Neural cell (in vitro differentiated cells): ENCODE measurements around the gene ACP1. TPM values are rescaled to one million over a fixed set of nuclear protein-coding genes. Genes with fewer than 3 reads are reported as not detected.

Source experiments
- H2AFZ ChIP-seq: fragments of 200-600, 300-800 bp; sonication (generic), shearing (Covaris generic); 2 replicates; pipeline ENCODE4 v1.6.0; 2014; ENCODE audit warnings: low read depth, mild to moderate bottlenecking, antibody characterized with exemption, low read length, moderate library complexity
- H3F3A ChIP-seq: fragments of 200-600 bp; shearing (Covaris generic); 2 replicates; pipeline ENCODE4 v1.6.1; 2016; ENCODE audit warnings: mild to moderate bottlenecking, moderate library complexity, mixed read lengths, antibody characterized with exemption, low read length; ENCODE audit not compliant: insufficient read depth, poor library complexity, severe bottlenecking
- H3K27ac ChIP-seq: fragments of 200-600, 300-800 bp; sonication (generic), shearing (Covaris generic); 2 replicates; pipeline ENCODE4 v1.5.1; 2014; ENCODE audit warnings: mild to moderate bottlenecking, low read length, moderate library complexity
- H3K27me3 ChIP-seq: fragments of 300-800, 200-600 bp; sonication (generic), shearing (Covaris generic); 2 replicates; pipeline ENCODE4 v1.6.0; 2014; ENCODE audit warnings: mild to moderate bottlenecking, low read depth, low read length, moderate library complexity; ENCODE audit not compliant: insufficient read depth
- H3K36me3 ChIP-seq: fragments of 300-800, 200-600 bp; sonication (generic), shearing (Covaris generic); 2 replicates; pipeline ENCODE4 v1.5.1; 2014; ENCODE audit warnings: mild to moderate bottlenecking, antibody characterized with exemption, low read length, moderate library complexity; ENCODE audit not compliant: insufficient read depth
- H3K4me2 ChIP-seq: fragments of 300-800, 200-600 bp; sonication (generic), shearing (Covaris generic); 2 replicates; pipeline ENCODE4 v1.6.0; 2014; ENCODE audit warnings: mild to moderate bottlenecking, low read length
- H3K4me3 ChIP-seq: fragments of 300-800, 200-600 bp; sonication (generic), shearing (Covaris generic); 2 replicates; pipeline ENCODE4 v1.5.1; 2014; ENCODE audit warnings: mild to moderate bottlenecking, low read length, moderate library complexity
- H3K79me2 ChIP-seq: fragments of 200-600 bp; shearing (Covaris generic); replicated peaks from 2 replicates; pipeline ENCODE4 v1.6.0; 2014; ENCODE audit warnings: mild to moderate bottlenecking, low read length, moderate library complexity; ENCODE audit not compliant: insufficient read depth
- H3K9ac ChIP-seq: fragments of 300-800, 200-600 bp; sonication (generic), shearing (Covaris generic); 2 replicates; pipeline ENCODE4 v1.6.1; 2016; ENCODE audit warnings: mild to moderate bottlenecking, low read length, mixed read lengths
- H3K9me2 ChIP-seq: fragments of 200-600 bp; shearing (Covaris generic); 2 replicates; pipeline ENCODE4 v1.6.1; 2016; ENCODE audit warnings: mild to moderate bottlenecking, low read length, mixed read lengths; ENCODE audit not compliant: insufficient read depth
- H3K9me3 ChIP-seq: fragments of 200-600, 300-800 bp; sonication (generic), shearing (Covaris generic); 2 replicates; pipeline ENCODE4 v1.6.1; 2016; ENCODE audit warnings: mild to moderate bottlenecking, mixed run types, low read length, moderate library complexity, mixed read lengths
- H4K20me1 ChIP-seq: fragments of 200-600 bp; shearing (Covaris generic); 2 replicates; pipeline ENCODE4 v1.6.1; 2016; ENCODE audit warnings: mild to moderate bottlenecking, mixed run types; ENCODE audit not compliant: insufficient read depth
- EP300 ChIP-seq: fragments of 450-650 bp; conservative IDR thresholded peaks from 2 replicates; pipeline ENCODE4 v1.6.1; 2014; ENCODE audit warnings: antibody characterized with exemption, mild to moderate bottlenecking, moderate library complexity; ENCODE audit not compliant: poor library complexity, severe bottlenecking
- EZH2 ChIP-seq: fragments of 200-600, 300-800 bp; shearing (Covaris generic), sonication (generic); IDR thresholded peaks from 2 replicates; pipeline ENCODE4 v1.6.1; 2014; ENCODE audit warnings: antibody characterized with exemption, low read length, borderline replicate concordance, mild to moderate bottlenecking; ENCODE audit not compliant: insufficient read depth, poor library complexity, severe bottlenecking
- MXI1 ChIP-seq: fragments of 450-650 bp; conservative IDR thresholded peaks from 2 replicates; pipeline ENCODE4 v1.6.1; 2014; ENCODE audit warnings: antibody characterized with exemption, mild to moderate bottlenecking; ENCODE audit not compliant: poor library complexity, severe bottlenecking
- POLR2AphosphoS5 ChIP-seq: IDR thresholded peaks from 2 replicates; pipeline ENCODE4 v1.6.1; 2012
- RAD21 ChIP-seq: fragments of 450-650 bp; conservative IDR thresholded peaks from 2 replicates; pipeline ENCODE4 v1.6.1; 2014; ENCODE audit warnings: antibody characterized with exemption, mild to moderate bottlenecking, moderate library complexity
- SMC3 ChIP-seq: fragments of 450-650 bp; conservative IDR thresholded peaks from 2 replicates; pipeline ENCODE4 v1.6.1; 2014; ENCODE audit warnings: antibody characterized with exemption, mild to moderate bottlenecking, moderate library complexity; ENCODE audit not compliant: poor library complexity
- TAF1 ChIP-seq: IDR thresholded peaks from 2 replicates; pipeline ENCODE4 v1.6.1; 2012; ENCODE audit warnings: low read depth
- polyA plus RNA-seq: library from polyadenylated mRNA; depleted of rRNA; stranded (reverse); fragments of >200 nt; gene quantifications from 2 replicates; pipeline ENCODE4 v1.2.3, GENCODE V29; 2014
- TF ChIP-seq, protein P1 (sequence below): fragments of 450-650 bp; IDR thresholded peaks from 2 replicates; pipeline ENCODE4 v1.5.1; 2014; ENCODE audit warnings: antibody characterized with exemption, mild to moderate bottlenecking, moderate library complexity; ENCODE audit not compliant: poor library complexity, severe bottlenecking
- TF ChIP-seq, protein P2 (sequence below): IDR thresholded peaks from 2 replicates; pipeline ENCODE4 v1.6.1; 2012; ENCODE audit warnings: borderline replicate concordance

ACP1 gene
- polyA plus RNA-seq, 1 donor from 2014 or later = 263 TPM

DNA sequence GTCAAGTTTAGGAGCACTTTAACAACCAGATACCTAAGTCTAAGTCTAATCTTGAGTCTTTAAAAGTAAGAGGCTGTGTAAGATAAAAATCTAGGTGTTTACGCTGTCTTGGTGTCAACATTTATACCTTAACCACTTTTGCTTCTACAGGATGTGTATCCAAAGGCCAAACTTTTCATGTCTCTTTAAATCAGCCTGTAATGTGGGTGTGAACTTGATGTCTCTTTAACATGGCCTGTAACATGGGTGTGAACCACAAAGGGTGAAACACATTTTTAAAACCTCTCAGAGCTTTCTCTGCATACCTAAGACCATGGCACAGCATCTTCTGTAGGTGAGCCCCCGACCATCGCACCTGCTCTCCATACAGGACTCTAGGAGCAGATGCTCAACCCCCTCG is 41.3 kb upstream of the ACP1 start:
- no peaks in the 10 kb centered on the region for H3K79me2 ChIP-seq
- no peaks in the 10 kb centered on the region for H3F3A ChIP-seq
- H4K20me1 ChIP-seq = no peaks in the 10 kb centered on the region
- no peak overlapping the region for H3K4me3 ChIP-seq
- H3K27ac ChIP-seq = no peak overlapping the region
- H3K9me2 ChIP-seq = no peaks in the 10 kb centered on the region
- H3K9ac ChIP-seq = no peak overlapping the region
- peaks cover 3% of the 10 kb centered on the region for H3K36me3 ChIP-seq
- no peak overlapping the region for H3K4me2 ChIP-seq
- no peaks in the 10 kb centered on the region for H3K9me3 ChIP-seq
- no peaks in the 10 kb centered on the region for H3K27me3 ChIP-seq
- TF ChIP-seq, protein P1, sequence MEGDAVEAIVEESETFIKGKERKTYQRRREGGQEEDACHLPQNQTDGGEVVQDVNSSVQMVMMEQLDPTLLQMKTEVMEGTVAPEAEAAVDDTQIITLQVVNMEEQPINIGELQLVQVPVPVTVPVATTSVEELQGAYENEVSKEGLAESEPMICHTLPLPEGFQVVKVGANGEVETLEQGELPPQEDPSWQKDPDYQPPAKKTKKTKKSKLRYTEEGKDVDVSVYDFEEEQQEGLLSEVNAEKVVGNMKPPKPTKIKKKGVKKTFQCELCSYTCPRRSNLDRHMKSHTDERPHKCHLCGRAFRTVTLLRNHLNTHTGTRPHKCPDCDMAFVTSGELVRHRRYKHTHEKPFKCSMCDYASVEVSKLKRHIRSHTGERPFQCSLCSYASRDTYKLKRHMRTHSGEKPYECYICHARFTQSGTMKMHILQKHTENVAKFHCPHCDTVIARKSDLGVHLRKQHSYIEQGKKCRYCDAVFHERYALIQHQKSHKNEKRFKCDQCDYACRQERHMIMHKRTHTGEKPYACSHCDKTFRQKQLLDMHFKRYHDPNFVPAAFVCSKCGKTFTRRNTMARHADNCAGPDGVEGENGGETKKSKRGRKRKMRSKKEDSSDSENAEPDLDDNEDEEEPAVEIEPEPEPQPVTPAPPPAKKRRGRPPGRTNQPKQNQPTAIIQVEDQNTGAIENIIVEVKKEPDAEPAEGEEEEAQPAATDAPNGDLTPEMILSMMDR = no peak
- no peak for TF ChIP-seq RAD21
- TF ChIP-seq TAF1 = no peak
- no peak for TF ChIP-seq EP300
- no peak for TF ChIP-seq EZH2
- no peak for TF ChIP-seq MXI1
- TF ChIP-seq, protein P2, sequence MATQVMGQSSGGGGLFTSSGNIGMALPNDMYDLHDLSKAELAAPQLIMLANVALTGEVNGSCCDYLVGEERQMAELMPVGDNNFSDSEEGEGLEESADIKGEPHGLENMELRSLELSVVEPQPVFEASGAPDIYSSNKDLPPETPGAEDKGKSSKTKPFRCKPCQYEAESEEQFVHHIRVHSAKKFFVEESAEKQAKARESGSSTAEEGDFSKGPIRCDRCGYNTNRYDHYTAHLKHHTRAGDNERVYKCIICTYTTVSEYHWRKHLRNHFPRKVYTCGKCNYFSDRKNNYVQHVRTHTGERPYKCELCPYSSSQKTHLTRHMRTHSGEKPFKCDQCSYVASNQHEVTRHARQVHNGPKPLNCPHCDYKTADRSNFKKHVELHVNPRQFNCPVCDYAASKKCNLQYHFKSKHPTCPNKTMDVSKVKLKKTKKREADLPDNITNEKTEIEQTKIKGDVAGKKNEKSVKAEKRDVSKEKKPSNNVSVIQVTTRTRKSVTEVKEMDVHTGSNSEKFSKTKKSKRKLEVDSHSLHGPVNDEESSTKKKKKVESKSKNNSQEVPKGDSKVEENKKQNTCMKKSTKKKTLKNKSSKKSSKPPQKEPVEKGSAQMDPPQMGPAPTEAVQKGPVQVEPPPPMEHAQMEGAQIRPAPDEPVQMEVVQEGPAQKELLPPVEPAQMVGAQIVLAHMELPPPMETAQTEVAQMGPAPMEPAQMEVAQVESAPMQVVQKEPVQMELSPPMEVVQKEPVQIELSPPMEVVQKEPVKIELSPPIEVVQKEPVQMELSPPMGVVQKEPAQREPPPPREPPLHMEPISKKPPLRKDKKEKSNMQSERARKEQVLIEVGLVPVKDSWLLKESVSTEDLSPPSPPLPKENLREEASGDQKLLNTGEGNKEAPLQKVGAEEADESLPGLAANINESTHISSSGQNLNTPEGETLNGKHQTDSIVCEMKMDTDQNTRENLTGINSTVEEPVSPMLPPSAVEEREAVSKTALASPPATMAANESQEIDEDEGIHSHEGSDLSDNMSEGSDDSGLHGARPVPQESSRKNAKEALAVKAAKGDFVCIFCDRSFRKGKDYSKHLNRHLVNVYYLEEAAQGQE = no peak
- TF ChIP-seq SMC3 = no peak
- no peak for TF ChIP-seq POLR2AphosphoS5
- no peak overlapping the region for H2AFZ ChIP-seq

DNA sequence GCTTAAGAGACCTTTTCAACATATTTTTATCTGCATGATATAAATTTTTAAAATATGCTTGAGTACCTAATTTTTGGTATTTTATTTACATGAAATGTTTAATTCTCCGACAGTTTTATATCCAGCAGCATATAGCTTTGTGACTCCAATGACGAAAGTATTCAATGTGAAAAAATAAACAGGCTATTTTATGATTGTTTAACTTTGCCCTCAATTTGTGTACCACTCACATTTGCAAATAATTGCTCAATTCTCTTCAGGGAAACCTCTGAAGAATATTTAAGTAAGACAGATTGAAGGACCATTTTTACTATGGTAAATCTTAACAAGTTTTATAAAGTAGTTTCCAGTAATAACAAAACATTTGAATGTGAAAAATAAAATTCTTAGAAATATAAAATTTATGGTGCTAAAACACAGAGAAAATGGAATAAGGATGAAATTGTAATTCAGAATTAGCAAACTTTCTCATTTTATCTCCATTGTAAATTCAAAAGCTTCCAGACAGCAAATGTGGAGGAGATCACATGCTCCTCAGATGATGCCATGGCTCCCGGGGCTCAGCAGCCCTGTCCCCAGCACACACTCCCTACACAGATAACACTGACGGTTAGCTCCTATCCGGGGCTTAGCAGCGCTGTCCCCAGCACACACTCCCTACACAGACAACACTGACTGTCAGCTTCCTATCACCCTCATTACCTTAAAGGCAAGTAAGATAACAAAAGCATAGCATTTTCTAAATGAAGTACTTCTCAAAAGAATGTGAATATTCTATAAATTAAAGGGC is 40.6 kb upstream of the ACP1 start:
- Histone ChIP-seq H3K27me3 (no peaks in the 10 kb centered on the region), H3K4me3 (no peak overlapping the region), H3K9ac (no peak overlapping the region), H2AFZ (no peak overlapping the region), H3K79me2 (no peaks in the 10 kb centered on the region), H3K4me2 (no peak overlapping the region), H3F3A (no peaks in the 10 kb centered on the region), H3K36me3 (peaks cover 3% of the 10 kb centered on the region), H3K27ac (no peak overlapping the region), H4K20me1 (no peaks in the 10 kb centered on the region), H3K9me3 (no peaks in the 10 kb centered on the region), H3K9me2 (no peaks in the 10 kb centered on the region)
- TF ChIP-seq MXI1 (no peak), RAD21 (no peak), EP300 (no peak)
